ENCODE measurements around the gene ALDH3B2. TPM values are rescaled to one million over a fixed set of nuclear protein-coding genes. Genes with fewer than 3 reads are reported as not detected.

ALDH3B2 gene
- total RNA-seq, 1 experiment from 2014 or later = not detected

DNA sequence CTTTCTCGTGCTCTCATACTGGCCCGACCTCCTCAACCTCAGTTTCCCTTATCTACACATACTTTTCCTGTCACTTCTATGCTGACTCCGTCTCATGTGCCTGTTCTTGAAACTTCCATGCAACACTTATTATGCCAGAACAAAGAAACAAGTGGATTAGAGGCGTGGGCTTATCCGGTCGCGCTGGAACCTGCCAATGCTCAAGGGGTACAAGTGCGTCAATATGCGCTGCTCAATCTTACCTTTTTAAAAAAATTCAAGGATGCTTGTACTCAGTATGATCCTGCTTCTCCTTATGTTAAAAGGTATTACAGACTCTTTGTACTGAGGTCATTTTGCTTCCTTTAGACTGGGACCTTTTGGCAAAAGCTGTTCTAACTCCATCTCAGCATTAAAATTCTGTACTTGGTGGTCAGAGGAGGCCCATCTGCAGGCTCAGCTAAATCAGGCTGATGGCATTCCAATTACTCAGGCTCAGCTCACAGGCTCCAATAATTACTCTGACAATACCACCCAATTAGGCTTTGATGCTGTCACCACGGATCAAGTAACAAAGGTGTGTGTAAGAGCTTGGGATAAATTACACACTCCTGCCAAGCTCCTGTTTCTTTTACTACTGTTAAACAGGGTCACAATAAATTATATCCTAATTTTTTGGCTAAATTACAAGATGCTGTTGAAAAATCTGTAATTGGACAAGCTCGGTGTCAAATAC is 26.3 kb upstream of the ALDH3B2 start:
- no peaks in the 10 kb centered on the region for H4K20me1 ChIP-seq (ENCODE audit: insufficient read depth)
- BruUV-seq (replicated peaks) = no TSS peak
- H3K9me3 ChIP-seq (ENCODE audit: control insufficient read depth in 1 of 2, insufficient read depth in 1 of 2, low read depth in 1 of 2, low read length in 2 of 2) = no peaks in the 10 kb centered on the region
- H3K9ac ChIP-seq (ENCODE audit: low read length) = no peak overlapping the region
- RAD21 ChIA-PET (ENCODE audit: low non-redundant PET in 1 of 2, low total read pairs in 2 of 2, uncharacterized antibody in 2 of 2, unreplicated experiment in 2 of 2) = no interaction called here
- H3K4me2 ChIP-seq (ENCODE audit: low read length) = no peak overlapping the region
- no peaks in the 10 kb centered on the region for H3K36me3 ChIP-seq (ENCODE audit: control insufficient read depth in 1 of 2, insufficient read depth in 2 of 2, low read length in 2 of 2)
- no peak overlapping the region for H3K4me3 ChIP-seq (replicated peaks in 1 of 2; ENCODE audit: low read depth in 1 of 2, low read length in 2 of 2)
- peaks cover 0 to 8% of the 10 kb centered on the region in 2 experiments; a peak in 3 of 4 replicates for H3K4me1 ChIP-seq (ENCODE audit: control insufficient read depth in 1 of 2, insufficient read depth in 2 of 2, low read length in 2 of 2)
- H3K27me3 ChIP-seq (ENCODE audit: insufficient read depth, low read length) = no peaks in the 10 kb centered on the region
- no peak for DNase-seq (ENCODE audit: low read depth, low spot score)
- no peaks in the 10 kb centered on the region for H3K79me2 ChIP-seq (ENCODE audit: insufficient read depth, low read length)
- CTCF ChIA-PET = interaction anchor here (1.9 kb wide), 1 partner anchor 71 kb away, joined by 7 read pairs; the partner anchor contains the start of gene NUDT8
- TF ChIP-seq, protein P1, sequence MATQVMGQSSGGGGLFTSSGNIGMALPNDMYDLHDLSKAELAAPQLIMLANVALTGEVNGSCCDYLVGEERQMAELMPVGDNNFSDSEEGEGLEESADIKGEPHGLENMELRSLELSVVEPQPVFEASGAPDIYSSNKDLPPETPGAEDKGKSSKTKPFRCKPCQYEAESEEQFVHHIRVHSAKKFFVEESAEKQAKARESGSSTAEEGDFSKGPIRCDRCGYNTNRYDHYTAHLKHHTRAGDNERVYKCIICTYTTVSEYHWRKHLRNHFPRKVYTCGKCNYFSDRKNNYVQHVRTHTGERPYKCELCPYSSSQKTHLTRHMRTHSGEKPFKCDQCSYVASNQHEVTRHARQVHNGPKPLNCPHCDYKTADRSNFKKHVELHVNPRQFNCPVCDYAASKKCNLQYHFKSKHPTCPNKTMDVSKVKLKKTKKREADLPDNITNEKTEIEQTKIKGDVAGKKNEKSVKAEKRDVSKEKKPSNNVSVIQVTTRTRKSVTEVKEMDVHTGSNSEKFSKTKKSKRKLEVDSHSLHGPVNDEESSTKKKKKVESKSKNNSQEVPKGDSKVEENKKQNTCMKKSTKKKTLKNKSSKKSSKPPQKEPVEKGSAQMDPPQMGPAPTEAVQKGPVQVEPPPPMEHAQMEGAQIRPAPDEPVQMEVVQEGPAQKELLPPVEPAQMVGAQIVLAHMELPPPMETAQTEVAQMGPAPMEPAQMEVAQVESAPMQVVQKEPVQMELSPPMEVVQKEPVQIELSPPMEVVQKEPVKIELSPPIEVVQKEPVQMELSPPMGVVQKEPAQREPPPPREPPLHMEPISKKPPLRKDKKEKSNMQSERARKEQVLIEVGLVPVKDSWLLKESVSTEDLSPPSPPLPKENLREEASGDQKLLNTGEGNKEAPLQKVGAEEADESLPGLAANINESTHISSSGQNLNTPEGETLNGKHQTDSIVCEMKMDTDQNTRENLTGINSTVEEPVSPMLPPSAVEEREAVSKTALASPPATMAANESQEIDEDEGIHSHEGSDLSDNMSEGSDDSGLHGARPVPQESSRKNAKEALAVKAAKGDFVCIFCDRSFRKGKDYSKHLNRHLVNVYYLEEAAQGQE (IDR thresholded peaks at IDR 0.05; ENCODE audit: low read depth) = no peak
- TF ChIP-seq EGR1 (IDR thresholded peaks at IDR 0.05; ENCODE audit: low read depth) = no peak
- no peaks in the 10 kb centered on the region for H3K9me2 ChIP-seq (ENCODE audit: insufficient read depth)
- POLR2A ChIA-PET = no interaction called here
- no peak overlapping the region for H2AFZ ChIP-seq (ENCODE audit: low read depth, low read length, poor library complexity, severe bottlenecking)
- H3K27ac ChIP-seq (ENCODE audit: low read depth, low read length) = no peak overlapping the region
- intact Hi-C loops (cut with micrococcal nuclease) = no loop called here
- ATAC-seq = no peak

DNA sequence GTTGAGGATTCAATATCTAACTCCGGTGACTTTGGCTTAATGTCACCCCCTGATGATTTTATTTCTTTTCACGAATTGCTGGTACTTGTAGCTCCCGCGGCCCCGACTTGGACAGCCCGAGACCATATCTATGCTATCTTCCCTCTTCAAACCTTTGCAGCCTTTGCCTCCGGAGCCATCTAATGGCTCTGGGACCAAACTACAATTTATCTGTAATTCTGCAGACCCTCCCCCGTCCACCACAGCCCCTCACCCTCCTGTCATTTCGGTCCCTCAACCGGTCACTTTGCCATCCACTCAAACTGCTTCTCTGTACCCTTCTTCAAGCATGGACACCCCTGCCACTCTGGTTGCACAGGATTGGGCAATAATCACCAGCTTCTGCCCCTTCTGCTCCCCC is 25.7 kb upstream of the ALDH3B2 start:
- Histone ChIP-seq H3K27me3 (ENCODE audit: insufficient read depth, low read length) (no peaks in the 10 kb centered on the region), H3K9ac (ENCODE audit: low read length) (no peak overlapping the region), H3K4me2 (ENCODE audit: low read length) (no peak overlapping the region), H4K20me1 (ENCODE audit: insufficient read depth) (no peaks in the 10 kb centered on the region), H3K27ac (ENCODE audit: low read depth, low read length) (no peak overlapping the region), H3K9me2 (ENCODE audit: insufficient read depth) (no peaks in the 10 kb centered on the region), H3K4me1 (ENCODE audit: control insufficient read depth in 1 of 2, insufficient read depth in 2 of 2, low read length in 2 of 2) (peaks cover 0 to 8% of the 10 kb centered on the region in 2 experiments; a peak in 3 of 4 replicates), H2AFZ (ENCODE audit: low read depth, low read length, poor library complexity, severe bottlenecking) (no peak overlapping the region), H3K36me3 (ENCODE audit: control insufficient read depth in 1 of 2, insufficient read depth in 2 of 2, low read length in 2 of 2) (no peaks in the 10 kb centered on the region), H3K9me3 (ENCODE audit: control insufficient read depth in 1 of 2, insufficient read depth in 1 of 2, low read depth in 1 of 2, low read length in 2 of 2) (no peaks in the 10 kb centered on the region), H3K79me2 (ENCODE audit: insufficient read depth, low read length) (no peaks in the 10 kb centered on the region), H3K4me3 (replicated peaks in 1 of 2; ENCODE audit: low read depth in 1 of 2, low read length in 2 of 2) (no peak overlapping the region)
- CTCF ChIA-PET = no interaction called here
- intact Hi-C loops (cut with micrococcal nuclease) = no loop called here
- ATAC-seq (no peak), DNase-seq (ENCODE audit: low read depth, low spot score) (no peak)
- POLR2A ChIA-PET = no interaction called here
- RAD21 ChIA-PET (ENCODE audit: low non-redundant PET in 1 of 2, low total read pairs in 2 of 2, uncharacterized antibody in 2 of 2, unreplicated experiment in 2 of 2) = no interaction called here
- BruUV-seq (replicated peaks) = no TSS peak
- TF ChIP-seq JUND (IDR thresholded peaks at IDR 0.05) (no peak), ZFX (IDR thresholded peaks at IDR 0.05) (no peak), SRF (IDR thresholded peaks at IDR 0.05; ENCODE audit: low read depth) (no peak), RAD21 (IDR thresholded peaks at IDR 0.05; ENCODE audit: low read depth) (no peak), FOSL1 (IDR thresholded peaks at IDR 0.05; ENCODE audit: low read depth) (no peak), EZH2 (IDR thresholded peaks at IDR 0.05) (no peak), CEBPB (IDR thresholded peaks at IDR 0.05; ENCODE audit: low read depth) (no peak), ELF1 (IDR thresholded peaks at IDR 0.05; ENCODE audit: borderline replicate concordance, low read depth) (no peak)
- TF ChIP-seq, protein P2, sequence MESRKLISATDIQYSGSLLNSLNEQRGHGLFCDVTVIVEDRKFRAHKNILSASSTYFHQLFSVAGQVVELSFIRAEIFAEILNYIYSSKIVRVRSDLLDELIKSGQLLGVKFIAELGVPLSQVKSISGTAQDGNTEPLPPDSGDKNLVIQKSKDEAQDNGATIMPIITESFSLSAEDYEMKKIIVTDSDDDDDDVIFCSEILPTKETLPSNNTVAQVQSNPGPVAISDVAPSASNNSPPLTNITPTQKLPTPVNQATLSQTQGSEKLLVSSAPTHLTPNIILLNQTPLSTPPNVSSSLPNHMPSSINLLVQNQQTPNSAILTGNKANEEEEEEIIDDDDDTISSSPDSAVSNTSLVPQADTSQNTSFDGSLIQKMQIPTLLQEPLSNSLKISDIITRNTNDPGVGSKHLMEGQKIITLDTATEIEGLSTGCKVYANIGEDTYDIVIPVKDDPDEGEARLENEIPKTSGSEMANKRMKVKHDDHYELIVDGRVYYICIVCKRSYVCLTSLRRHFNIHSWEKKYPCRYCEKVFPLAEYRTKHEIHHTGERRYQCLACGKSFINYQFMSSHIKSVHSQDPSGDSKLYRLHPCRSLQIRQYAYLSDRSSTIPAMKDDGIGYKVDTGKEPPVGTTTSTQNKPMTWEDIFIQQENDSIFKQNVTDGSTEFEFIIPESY (IDR thresholded peaks at IDR 0.05; ENCODE audit: extremely low read depth, insufficient replicate concordance, low read length) = no peak
- TF ChIP-seq, protein P3, sequence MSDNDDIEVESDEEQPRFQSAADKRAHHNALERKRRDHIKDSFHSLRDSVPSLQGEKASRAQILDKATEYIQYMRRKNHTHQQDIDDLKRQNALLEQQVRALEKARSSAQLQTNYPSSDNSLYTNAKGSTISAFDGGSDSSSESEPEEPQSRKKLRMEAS (IDR thresholded peaks at IDR 0.05) = no peak
- TF ChIP-seq, protein P4, sequence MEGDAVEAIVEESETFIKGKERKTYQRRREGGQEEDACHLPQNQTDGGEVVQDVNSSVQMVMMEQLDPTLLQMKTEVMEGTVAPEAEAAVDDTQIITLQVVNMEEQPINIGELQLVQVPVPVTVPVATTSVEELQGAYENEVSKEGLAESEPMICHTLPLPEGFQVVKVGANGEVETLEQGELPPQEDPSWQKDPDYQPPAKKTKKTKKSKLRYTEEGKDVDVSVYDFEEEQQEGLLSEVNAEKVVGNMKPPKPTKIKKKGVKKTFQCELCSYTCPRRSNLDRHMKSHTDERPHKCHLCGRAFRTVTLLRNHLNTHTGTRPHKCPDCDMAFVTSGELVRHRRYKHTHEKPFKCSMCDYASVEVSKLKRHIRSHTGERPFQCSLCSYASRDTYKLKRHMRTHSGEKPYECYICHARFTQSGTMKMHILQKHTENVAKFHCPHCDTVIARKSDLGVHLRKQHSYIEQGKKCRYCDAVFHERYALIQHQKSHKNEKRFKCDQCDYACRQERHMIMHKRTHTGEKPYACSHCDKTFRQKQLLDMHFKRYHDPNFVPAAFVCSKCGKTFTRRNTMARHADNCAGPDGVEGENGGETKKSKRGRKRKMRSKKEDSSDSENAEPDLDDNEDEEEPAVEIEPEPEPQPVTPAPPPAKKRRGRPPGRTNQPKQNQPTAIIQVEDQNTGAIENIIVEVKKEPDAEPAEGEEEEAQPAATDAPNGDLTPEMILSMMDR (IDR thresholded peaks at IDR 0.05 in 2 of 3, conservative IDR thresholded peaks at IDR 0.05 in 1 of 3; ENCODE audit: borderline replicate concordance in 1 of 3, insufficient read depth in 1 of 3, low read depth in 2 of 3, low read length in 2 of 3) = no peak

Data from HCT116 (cell line).